HCT116 (cell line): ENCODE measurements around the gene EGLN3. TPM values are rescaled to one million over a fixed set of nuclear protein-coding genes. Genes with fewer than 3 reads are reported as not detected.

Experiments used
- ATAC-seq: fragments of 200-7000 bp; cut with Tn5 transposase; 2 replicates; pipeline ENCODE4 v1.9.1; 2020; ENCODE audit warnings: mild to moderate bottlenecking, moderate library complexity
- BruUV-seq: library from RNA; stranded (reverse); fragments of 400-500 nt; replicated peaks from 2 replicates; lab custom pipeline; 2021; lab: Mats Ljungman, UMichigan
- CTCF ChIA-PET: fragments of 300-600 bp; sonication (Branson Sonifier 250); formaldehyde crosslinking; loops from one replicate; lab custom pipeline; 2021; ENCODE audit warnings: antibody characterized with exemption; lab: Charles Lee
- POLR2A ChIA-PET: fragments of 300-600, 350-600 bp; sonication (Branson Sonifier 250); formaldehyde crosslinking; loops from one replicate; lab custom pipeline; 2021; ENCODE audit warnings: antibody characterized with exemption; lab: Charles Lee
- RAD21 ChIA-PET, 2 experiments: fragments of 300-600 bp; sonication (Branson Sonifier 250); formaldehyde crosslinking; loops; one replicate each; lab custom pipeline; 2023; ENCODE audit warnings: low total read pairs in 2 of 2; ENCODE audit not compliant: uncharacterized antibody in 2 of 2, unreplicated experiment in 2 of 2, low non-redundant PET in 1 of 2; lab: Charles Lee
- DNase-seq: peaks from one replicate; pipeline ENCODE4 v3.0.0-alpha.2; 2010; ENCODE audit warnings: low read depth, low spot score
- H2AFZ ChIP-seq: fragments of 200-600 bp; shearing (Covaris generic), sonication (generic); 2 replicates; pipeline ENCODE4 v1.6.1; 2017; ENCODE audit warnings: low read depth, mixed run types, mixed read lengths, antibody characterized with exemption, low read length; ENCODE audit not compliant: poor library complexity, severe bottlenecking
- H3K27ac ChIP-seq: 2 replicates; pipeline ENCODE4 v1.5.1; 2012; ENCODE audit warnings: low read depth, low read length
- H3K27me3 ChIP-seq: fragments of 200-600 bp; sonication (generic); 2 replicates; pipeline ENCODE4 v1.6.1; 2016; ENCODE audit warnings: mixed run types, low read length, mixed read lengths; ENCODE audit not compliant: insufficient read depth
- H3K36me3 ChIP-seq, 2 experiments: fragments of 200-500 bp in 1 of 2; fragments of 200-600 bp in 1 of 2; sonication (Bioruptor generic) in 1 of 2; sonication (generic) in 1 of 2; 2 replicates each; pipeline versions ENCODE4 v1.5.1 to v1.6.1; 2014 to 2016; ENCODE audit warnings: low read length in 2 of 2, inconsistent platforms in 1 of 2, mixed read lengths in 1 of 2, mixed run types in 1 of 2; ENCODE audit not compliant: insufficient read depth in 2 of 2, control insufficient read depth in 1 of 2
- H3K4me1 ChIP-seq, 2 experiments: fragments of 200-600 bp in 1 of 2; sonication (generic) in 1 of 2; 2 replicates each; pipeline versions ENCODE4 v1.5.1 to v1.6.1; 2012 to 2017; ENCODE audit warnings: low read length in 2 of 2, inconsistent platforms in 1 of 2, mild to moderate bottlenecking in 1 of 2, mixed read lengths in 1 of 2, mixed run types in 1 of 2, moderate library complexity in 1 of 2; ENCODE audit not compliant: insufficient read depth in 2 of 2, control insufficient read depth in 1 of 2
- H3K4me2 ChIP-seq: fragments of 200-600 bp; sonication (generic); 2 replicates; pipeline ENCODE4 v1.6.1; 2017; ENCODE audit warnings: mixed run types, low read length, mixed read lengths
- H3K4me3 ChIP-seq, 2 experiments: fragments of 200-600 bp in 1 of 2; sonication (generic) in 1 of 2; replicated peaks in 1 of 2; 2 replicates each; pipeline ENCODE4 v1.5.1; 2011 to 2016; ENCODE audit warnings: low read length in 2 of 2, control low read depth in 1 of 2, low read depth in 1 of 2, mild to moderate bottlenecking in 1 of 2, mixed read lengths in 1 of 2, mixed run types in 1 of 2
- H3K79me2 ChIP-seq: fragments of 200-600 bp; sonication (generic); 2 replicates; pipeline ENCODE4 v1.6.1; 2017; ENCODE audit warnings: mild to moderate bottlenecking, mixed run types, low read length, moderate library complexity, mixed read lengths; ENCODE audit not compliant: insufficient read depth
- H3K9ac ChIP-seq: fragments of 200-600 bp; sonication (generic); 2 replicates; pipeline ENCODE4 v1.6.1; 2016; ENCODE audit warnings: low read length, mixed read lengths
- H3K9me2 ChIP-seq: fragments of 200-600 bp; sonication (generic), shearing (Covaris generic); 2 replicates; pipeline ENCODE4 v1.6.1; 2017; ENCODE audit warnings: mixed run types, mild to moderate bottlenecking, moderate library complexity; ENCODE audit not compliant: insufficient read depth
- H3K9me3 ChIP-seq, 2 experiments: fragments of 200-500 bp in 1 of 2; fragments of 200-600 bp in 1 of 2; sonication (Bioruptor generic) in 1 of 2; sonication (generic) in 1 of 2; 2 replicates each; pipeline ENCODE4 v1.6.1; 2014 to 2017; ENCODE audit warnings: low read length in 2 of 2, mixed read lengths in 2 of 2, inconsistent platforms in 1 of 2, low read depth in 1 of 2, mild to moderate bottlenecking in 1 of 2, mixed run types in 1 of 2, moderate library complexity in 1 of 2; ENCODE audit not compliant: control insufficient read depth in 1 of 2, insufficient read depth in 1 of 2
- H4K20me1 ChIP-seq: fragments of 200-600 bp; sonication (generic), shearing (Covaris generic); 2 replicates; pipeline ENCODE4 v1.6.1; 2017; ENCODE audit warnings: mixed run types, mild to moderate bottlenecking, moderate library complexity; ENCODE audit not compliant: insufficient read depth
- ATF3 ChIP-seq: IDR thresholded peaks from 2 replicates; pipeline ENCODE4 v1.6.1; 2012
- CBX3 ChIP-seq: IDR thresholded peaks from 2 replicates; pipeline ENCODE4 v1.6.1; 2012; ENCODE audit warnings: low read depth
- CEBPB ChIP-seq: IDR thresholded peaks from 2 replicates; pipeline ENCODE4 v1.6.1; 2012; ENCODE audit warnings: low read depth
- CTCF ChIP-seq, 3 experiments: fragments of 200-600 bp in 1 of 3; sonication (generic) in 1 of 3; IDR thresholded peaks in 2 of 3; conservative IDR thresholded peaks in 1 of 3; 2 replicates each; pipeline ENCODE4 v1.5.1; 2012 to 2017; ENCODE audit warnings: low read depth in 2 of 3, low read length in 2 of 3, antibody characterized with exemption in 1 of 3, borderline replicate concordance in 1 of 3, control low read depth in 1 of 3, mild to moderate bottlenecking in 1 of 3, mixed read lengths in 1 of 3, mixed run types in 1 of 3, moderate library complexity in 1 of 3; ENCODE audit not compliant: insufficient read depth in 1 of 3
- EGR1 ChIP-seq: IDR thresholded peaks from 2 replicates; pipeline ENCODE4 v1.6.1; 2012; ENCODE audit warnings: low read depth
- ELF1 ChIP-seq: IDR thresholded peaks from 2 replicates; pipeline ENCODE4 v1.6.1; 2012; ENCODE audit warnings: low read depth, borderline replicate concordance
- EZH2 ChIP-seq: fragments of 200-600 bp; sonication (generic); IDR thresholded peaks from 2 replicates; pipeline ENCODE4 v1.6.1; 2017; ENCODE audit warnings: antibody characterized with exemption, mixed run types
- EZH2phosphoT487 ChIP-seq: fragments of 200-600 bp; IDR thresholded peaks from 2 replicates; pipeline ENCODE4 v1.6.1; 2018; ENCODE audit warnings: antibody characterized with exemption, borderline replicate concordance
- FOSL1 ChIP-seq: IDR thresholded peaks from 2 replicates; pipeline ENCODE4 v1.6.1; 2012; ENCODE audit warnings: low read depth
- JUND ChIP-seq: IDR thresholded peaks from 2 replicates; pipeline ENCODE4 v1.6.1; 2012
- POLR2A ChIP-seq: IDR thresholded peaks from 2 replicates; pipeline ENCODE4 v1.7.0; 2011; ENCODE audit warnings: borderline replicate concordance; ENCODE audit not compliant: insufficient read depth, insufficient read length; ENCODE audit errors: extremely low read depth
- RAD21 ChIP-seq: IDR thresholded peaks from 2 replicates; pipeline ENCODE4 v1.6.1; 2012; ENCODE audit warnings: low read depth, mild to moderate bottlenecking
- SP1 ChIP-seq: IDR thresholded peaks from 2 replicates; pipeline ENCODE4 v1.6.1; 2012; ENCODE audit warnings: low read depth
- SRF ChIP-seq: IDR thresholded peaks from 2 replicates; pipeline ENCODE4 v1.6.1; 2012; ENCODE audit warnings: low read depth
- TCF7L2 ChIP-seq: IDR thresholded peaks from 2 replicates; pipeline ENCODE4 v1.7.0; 2011; ENCODE audit warnings: borderline replicate concordance, inconsistent platforms; ENCODE audit not compliant: insufficient read depth, insufficient read length; ENCODE audit errors: extremely low read depth
- ZBTB33 ChIP-seq: IDR thresholded peaks from 2 replicates; pipeline ENCODE4 v1.6.1; 2011; ENCODE audit warnings: mild to moderate bottlenecking, low read length, moderate library complexity; ENCODE audit not compliant: insufficient replicate concordance; ENCODE audit errors: extremely low read depth
- ZNF274 ChIP-seq: fragments of 200-500 bp; sonication (Bioruptor generic); IDR thresholded peaks from 2 replicates; pipeline ENCODE4 v1.6.1; 2014; ENCODE audit warnings: mild to moderate bottlenecking, low read depth, low read length, inconsistent platforms
- intact Hi-C: fragments of 100-400 bp; cut with micrococcal nuclease; formaldehyde crosslinking; loops from 2 replicates; pipeline ENCODE4 v1.10.0; 2022
- total RNA-seq: library from RNA; stranded (reverse); gene quantifications from one replicate; pipeline ENCODE4 v1.2.1, GENCODE V29; 2021; ENCODE audit not compliant: unreplicated experiment
- TF ChIP-seq, protein P1 (sequence below): IDR thresholded peaks from 2 replicates; pipeline ENCODE4 v1.6.1; 2012

Gene EGLN3
- total RNA-seq, 1 experiment from 2014 or later: 13.6 TPM

DNA sequence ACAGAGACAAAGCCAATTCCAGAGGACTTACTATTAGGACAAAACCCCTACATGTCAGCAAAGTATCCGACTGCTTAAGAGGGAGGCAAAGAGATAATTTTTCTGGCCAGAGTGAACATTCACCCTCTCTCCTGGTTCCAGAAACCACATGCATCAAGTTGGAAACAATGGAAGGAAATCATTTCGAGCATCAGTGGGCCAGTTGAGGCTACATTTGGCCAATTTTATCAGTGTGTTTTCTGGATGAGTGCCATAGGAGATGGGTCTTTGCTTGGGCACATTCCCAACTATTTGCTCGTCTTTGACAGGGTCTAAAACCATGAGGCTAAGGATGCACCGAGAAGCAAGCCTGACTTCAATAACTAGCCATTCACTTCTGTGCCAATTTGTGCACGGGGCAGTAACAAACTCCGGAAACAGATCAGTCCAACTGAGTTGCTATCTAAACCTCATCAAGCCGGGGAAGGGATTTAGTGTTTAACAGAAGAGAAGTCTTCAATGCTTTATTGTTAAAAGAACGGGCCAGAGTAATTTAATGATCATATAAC, 17.4 kb downstream of the EGLN3 start:
- CTCF ChIA-PET: no interaction called here
- RAD21 ChIA-PET: no interaction called here
- DNase-seq (no peak), ATAC-seq (no peak)
- no peaks in the 10 kb centered on the region for H3K79me2 ChIP-seq
- H3K36me3 ChIP-seq: no peaks in the 10 kb centered on the region
- no peak for TF ChIP-seq CTCF (IDR thresholded peaks at IDR 0.05 in 2 of 3, conservative IDR thresholded peaks at IDR 0.05 in 1 of 3; ENCODE audit: borderline replicate concordance in 1 of 3, insufficient read depth in 1 of 3, low read depth in 2 of 3, low read length in 2 of 3)
- TF ChIP-seq POLR2A: no peak
- TF ChIP-seq EZH2: no peak
- TF ChIP-seq ELF1: no peak
- no peak for TF ChIP-seq CEBPB
- no peak for TF ChIP-seq EZH2phosphoT487
- no peak for TF ChIP-seq ZNF274
- no peak for TF ChIP-seq TCF7L2
- no peak for TF ChIP-seq FOSL1
- TF ChIP-seq ATF3: no peak
- TF ChIP-seq, protein P1, sequence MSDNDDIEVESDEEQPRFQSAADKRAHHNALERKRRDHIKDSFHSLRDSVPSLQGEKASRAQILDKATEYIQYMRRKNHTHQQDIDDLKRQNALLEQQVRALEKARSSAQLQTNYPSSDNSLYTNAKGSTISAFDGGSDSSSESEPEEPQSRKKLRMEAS: no peak
- no peak for TF ChIP-seq EGR1
- TF ChIP-seq ZBTB33: no peak
- TF ChIP-seq SP1: no peak
- TF ChIP-seq RAD21: no peak
- TF ChIP-seq SRF: no peak
- TF ChIP-seq JUND: no peak
- TF ChIP-seq CBX3: no peak
- H4K20me1 ChIP-seq: no peaks in the 10 kb centered on the region
- H3K9me3 ChIP-seq: no peaks in the 10 kb centered on the region
- H3K4me2 ChIP-seq: no peak overlapping the region
- intact Hi-C loops: no loop called here
- no peak overlapping the region for H3K4me3 ChIP-seq
- H2AFZ ChIP-seq: no peak overlapping the region
- H3K27me3 ChIP-seq: no peaks in the 10 kb centered on the region
- no peak overlapping the region for H3K9ac ChIP-seq
- BruUV-seq: no TSS peak
- POLR2A ChIA-PET: no interaction called here
- no peaks in the 10 kb centered on the region for H3K9me2 ChIP-seq
- H3K4me1 ChIP-seq: peaks cover 4 to 14% of the 10 kb centered on the region in 2 experiments; a peak in 3 of 4 replicates
- no peak overlapping the region for H3K27ac ChIP-seq
